ENCODE results near the gene SECTM1.
"Not testable (repeated sequence)": the region's sequence is repeated elsewhere in the genome, so short reads cannot be mapped to it uniquely, and the experiment has no call there.

Gene SECTM1

DNA sequence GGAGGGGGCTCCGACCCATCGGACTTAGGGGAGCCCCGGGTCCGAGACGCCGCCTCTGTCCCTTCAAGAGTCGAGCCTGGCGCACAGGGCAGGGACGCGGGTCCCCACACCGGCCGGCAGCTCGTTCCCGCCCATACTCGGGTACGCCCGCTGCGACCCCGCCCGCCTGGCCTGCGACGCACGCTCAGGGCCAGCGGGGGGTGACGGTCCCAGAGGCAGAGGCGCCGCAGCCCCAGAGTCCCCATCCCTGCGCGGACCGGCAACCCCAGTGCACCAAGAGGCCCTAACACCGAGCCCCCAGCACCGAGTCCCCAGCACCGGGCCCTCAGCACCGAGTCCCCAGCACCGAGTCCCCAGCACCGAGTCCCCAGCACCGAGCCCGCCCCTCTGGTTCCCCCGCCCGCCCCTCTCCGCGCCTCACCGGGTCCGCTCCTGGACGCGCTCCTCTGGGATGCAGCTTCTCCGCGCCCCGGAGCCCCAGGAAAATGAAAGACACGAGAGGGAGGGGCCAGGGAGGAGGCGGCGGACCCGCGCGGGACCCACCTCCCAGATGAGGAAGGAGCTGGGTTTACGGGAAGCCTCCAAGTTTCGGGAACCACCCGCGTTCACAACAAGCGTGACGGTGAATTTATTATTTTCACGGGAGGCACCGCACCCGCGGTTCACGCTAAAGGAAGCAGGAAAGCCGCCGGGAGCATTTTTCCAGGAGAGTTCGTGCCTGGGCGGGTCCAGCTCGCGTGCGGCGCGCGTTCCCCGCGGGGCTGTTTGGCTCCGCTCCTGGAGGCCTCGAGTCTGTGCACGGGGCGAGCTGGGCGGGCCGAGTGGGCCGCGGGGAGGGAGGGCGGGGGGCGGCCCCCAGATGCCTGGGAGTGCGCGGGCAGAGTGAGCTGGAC, at the start of gene SECTM1:
Gene SECTM1, minus strand, starts transcription at position 488 of the 893 bp plus-strand sequence. CDS start 6,526 bp downstream, outside the sequence.
- DNase-seq (ENCODE audit: low read depth) = no peak

- no peak for DNase-seq (ENCODE audit: low read depth)
Observed at GRCh38 chr17:82382933-82383255, 49.3 kb upstream of the SECTM1 start.

- not testable (repeated sequence) for DNase-seq (ENCODE audit: low read depth)
Observed at GRCh38 chr17:82382220-82382932, 48.8 kb upstream of the SECTM1 start.

DNA sequence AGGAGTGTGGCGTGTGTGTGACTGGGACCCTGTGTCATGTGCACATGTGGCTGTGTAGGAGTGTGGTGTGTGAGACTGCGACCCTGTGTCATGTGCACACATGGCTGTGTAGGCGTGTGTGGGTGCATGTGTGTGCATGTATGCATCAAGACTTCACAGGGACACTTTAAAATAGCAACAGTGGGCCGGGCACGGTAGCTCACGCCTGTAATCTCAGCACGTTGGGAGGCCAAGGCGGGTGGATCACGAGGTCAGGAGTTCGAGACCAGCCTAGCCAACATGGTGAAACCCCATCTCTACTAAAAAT, 48.1 kb upstream of the SECTM1 start:
- not testable (repeated sequence) for DNase-seq (ENCODE audit: low read depth)

DNA sequence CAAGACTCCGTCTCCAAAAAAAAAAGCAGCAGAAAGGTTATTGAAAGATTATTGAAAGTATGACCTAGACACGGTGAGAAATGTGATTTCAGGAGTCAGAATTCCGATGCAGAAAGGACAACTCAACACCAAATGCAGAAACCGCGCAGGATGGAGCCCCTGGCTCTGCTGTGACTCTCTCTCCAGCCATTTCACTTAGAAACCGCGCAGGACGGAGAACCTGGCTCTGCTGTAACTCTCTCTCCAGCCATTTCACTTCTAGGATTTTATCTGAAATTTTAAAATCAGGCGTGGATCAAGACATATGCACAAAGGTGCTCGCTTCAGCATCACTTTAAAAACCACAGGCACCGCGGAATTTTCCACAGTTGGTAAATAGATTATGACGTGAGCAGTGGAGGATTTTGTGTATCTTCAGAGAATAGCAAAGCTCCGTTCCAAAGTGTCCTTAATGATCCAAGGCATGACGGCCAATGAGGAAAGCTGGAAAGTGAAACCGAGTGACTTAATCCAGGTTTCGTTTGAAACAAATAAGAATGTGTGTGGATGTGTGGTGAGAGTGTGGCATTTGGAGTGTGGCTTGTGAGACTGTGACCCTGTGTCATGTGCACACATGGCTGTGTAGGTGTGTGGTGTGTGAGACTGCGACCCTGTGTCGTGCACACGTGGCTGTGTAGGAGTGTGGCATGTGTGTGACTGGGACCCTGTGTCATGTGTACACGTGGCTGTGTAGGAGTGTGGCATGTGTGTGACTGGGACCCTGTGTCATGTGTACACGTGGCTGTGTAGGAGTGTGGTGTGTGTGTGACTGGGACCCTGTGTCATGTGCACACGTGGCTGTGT, 47.5 kb upstream of the SECTM1 start:
- DNase-seq (ENCODE audit: low read depth) = no peak

- DNase-seq (ENCODE audit: low read depth) = no peak
Observed at GRCh38 chr17:82378741-82379021, 45.1 kb upstream of the SECTM1 start.

DNA sequence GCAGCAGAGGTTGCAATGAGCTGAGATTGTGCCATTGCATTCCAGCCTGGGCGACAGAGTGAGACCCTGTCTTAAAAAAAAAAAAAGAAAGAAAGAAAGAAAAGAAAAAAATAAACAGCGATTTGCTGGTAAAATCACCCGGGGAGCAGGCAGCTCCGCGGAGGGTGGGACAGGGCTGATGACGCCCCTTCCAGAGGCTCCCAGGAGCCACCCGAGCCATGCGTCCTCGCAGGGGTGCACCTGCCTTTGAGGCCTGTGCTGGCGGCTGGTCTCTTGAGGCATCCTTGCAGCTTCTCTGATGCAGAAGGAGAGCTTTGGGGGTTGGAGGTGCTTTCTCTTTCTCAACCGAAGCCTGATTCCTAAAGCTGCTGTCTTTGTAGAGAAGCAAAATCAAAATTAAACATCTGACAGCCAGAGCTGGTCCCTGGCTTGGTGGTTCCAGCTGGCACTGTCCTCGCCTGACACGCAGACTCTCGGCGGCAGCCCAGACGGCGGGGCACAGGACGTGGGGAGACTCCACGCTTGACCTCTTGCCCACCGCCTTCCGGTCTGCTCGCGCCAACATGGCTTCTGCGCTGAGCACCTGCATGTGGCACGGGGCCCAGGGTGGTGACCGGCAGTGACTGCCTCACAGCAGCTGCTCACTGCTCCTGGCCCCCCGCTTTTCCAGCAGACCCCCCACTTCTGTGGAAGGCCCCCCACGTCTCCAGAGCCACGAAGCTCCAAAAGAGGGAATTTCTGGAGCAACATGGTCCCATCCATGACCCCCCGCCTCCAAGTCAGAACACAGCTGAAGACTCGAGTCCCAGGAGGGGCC, 44.6 kb upstream of the SECTM1 start:
- no peak for DNase-seq (ENCODE audit: low read depth)

DNA sequence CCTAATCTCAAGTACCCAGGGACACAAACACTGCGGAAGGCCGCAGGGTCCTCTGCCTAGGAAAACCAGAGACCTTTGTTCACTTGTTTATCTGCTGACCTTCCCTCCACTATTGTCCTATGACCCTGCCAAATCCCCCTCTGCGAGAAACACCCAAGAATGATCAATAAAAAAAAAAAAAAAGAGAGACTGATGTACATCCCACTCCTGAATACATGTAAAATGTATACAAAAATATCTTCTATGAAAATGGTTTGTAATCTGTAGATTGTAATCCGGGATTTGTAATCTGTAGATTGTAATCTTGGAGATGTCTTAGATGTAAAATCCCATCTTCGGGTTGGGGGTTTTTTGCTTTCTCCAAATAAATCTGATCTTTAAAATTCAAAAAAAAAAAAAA, 43.7 kb upstream of the SECTM1 start:
- DNase-seq (ENCODE audit: low read depth) = not testable (repeated sequence)

DNA sequence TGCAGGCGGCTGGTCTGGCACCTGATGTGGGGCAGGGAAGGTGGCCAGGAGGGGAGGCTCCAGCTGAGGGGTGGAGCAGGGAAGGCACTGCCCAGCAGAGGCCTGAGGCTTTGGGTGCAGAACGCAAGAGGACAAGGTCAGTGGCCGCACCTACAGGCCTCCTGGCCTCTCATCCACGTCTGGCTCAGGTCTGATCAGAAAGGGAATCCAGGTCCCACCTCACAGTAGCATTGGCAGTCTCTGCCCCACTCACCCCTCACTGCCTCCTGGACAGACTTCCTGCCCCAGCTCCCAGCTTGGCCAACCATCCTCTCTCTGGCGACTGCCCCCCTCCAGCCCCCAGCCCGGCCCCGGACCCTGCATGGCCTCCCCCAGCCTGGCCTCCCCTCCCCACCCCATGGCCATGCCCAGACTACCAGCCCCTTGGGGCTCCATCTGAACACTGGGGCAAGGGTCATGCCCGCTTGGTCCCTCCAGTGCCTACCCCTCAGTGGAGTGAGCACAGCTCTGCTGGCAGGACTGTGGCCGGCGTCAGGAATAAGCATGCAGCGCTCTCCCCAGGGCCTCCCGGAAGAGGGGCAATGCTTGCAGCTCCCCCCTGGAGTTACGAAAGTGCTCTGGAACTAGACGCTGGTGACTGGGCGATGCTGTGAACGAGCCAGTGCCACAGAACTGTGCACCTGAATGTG, 42.6 kb upstream of the SECTM1 start:
- no peak for DNase-seq (ENCODE audit: low read depth)

DNA sequence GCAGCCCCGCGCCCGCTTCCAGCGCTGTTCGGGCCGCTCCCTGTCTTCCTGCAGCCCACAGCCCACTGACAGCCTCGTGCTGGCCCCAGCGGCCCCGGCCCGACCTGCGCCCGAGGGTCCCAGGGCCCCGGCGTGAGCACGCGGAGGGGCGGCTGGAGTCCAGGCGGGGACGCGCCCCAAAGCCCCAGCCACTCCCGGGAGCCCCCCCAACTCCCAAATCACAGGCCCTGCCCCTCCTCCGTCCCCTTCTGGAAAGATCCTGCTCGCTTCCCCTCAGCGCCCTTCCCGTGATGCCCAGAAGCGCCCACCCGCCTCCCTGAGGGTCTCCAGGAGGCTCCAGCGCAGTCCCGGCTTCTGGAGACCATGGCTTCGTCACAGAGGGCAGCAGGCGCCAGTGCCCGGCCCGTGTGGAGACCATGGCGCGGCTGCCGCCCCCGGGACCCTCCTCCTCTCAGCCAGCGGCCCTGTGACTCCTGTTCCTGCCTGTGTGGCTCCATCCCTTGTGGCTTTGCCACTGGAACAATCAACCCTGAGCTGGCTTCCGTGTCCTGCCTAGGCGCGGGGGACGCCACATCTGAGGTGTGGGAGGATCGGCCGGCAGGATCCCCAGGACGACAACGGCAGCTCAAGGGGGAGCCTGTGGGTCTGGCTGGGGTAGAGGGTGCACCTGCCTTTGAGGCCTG, 41.9 kb upstream of the SECTM1 start:
- DNase-seq (ENCODE audit: low read depth) = no peak

GRCh38 chr17:82374626-82375331, 41.2 kb upstream of the SECTM1 start:
- no peak for DNase-seq (ENCODE audit: low read depth)

DNA sequence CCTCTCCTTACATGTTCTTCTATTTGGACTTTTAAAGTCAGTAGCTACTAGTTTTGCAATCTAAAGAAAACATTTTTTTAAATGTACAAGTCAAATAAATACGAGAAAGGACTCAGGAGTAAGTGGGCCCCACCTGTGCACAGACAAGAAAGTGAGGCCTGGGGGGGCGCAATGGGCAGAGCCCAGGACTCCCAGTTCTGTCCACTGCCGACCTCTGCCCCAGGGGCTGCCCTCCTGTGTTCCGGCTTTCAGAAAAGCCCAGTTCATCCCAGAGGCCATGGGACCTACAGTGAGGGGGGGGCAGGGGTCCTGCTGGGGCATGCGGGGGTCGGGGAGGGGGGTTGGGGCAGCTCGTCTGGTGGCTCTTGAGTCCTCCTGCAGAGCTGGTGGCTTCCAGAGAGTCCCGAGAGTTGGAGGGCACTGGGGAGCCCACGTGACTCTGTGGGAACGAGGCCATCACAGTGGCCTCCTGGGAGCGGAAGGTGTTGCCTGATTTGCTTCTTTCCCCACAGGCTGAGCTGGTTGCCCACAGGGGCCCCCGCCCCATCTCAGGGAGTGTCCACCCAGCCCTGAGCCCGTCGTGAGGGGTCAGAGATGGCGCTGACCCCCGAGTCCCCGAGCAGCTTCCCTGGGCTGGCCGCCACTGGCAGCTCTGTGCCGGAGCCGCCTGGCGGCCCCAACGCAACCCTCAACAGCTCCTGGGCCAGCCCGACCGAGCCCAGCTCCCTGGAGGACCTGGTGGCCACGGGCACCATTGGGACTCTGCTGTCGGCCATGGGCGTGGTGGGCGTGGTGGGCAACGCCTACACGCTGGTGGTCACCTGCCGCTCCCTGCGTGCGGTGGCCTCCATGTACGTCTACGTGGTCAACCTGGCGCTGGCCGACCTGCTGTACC, 40.4 kb upstream of the SECTM1 start:
- DNase-seq (ENCODE audit: low read depth) = no peak

- DNase-seq (ENCODE audit: low read depth) = not testable (repeated sequence)
Observed at GRCh38 chr17:82373072-82373452, 39.5 kb upstream of the SECTM1 start.

DNA sequence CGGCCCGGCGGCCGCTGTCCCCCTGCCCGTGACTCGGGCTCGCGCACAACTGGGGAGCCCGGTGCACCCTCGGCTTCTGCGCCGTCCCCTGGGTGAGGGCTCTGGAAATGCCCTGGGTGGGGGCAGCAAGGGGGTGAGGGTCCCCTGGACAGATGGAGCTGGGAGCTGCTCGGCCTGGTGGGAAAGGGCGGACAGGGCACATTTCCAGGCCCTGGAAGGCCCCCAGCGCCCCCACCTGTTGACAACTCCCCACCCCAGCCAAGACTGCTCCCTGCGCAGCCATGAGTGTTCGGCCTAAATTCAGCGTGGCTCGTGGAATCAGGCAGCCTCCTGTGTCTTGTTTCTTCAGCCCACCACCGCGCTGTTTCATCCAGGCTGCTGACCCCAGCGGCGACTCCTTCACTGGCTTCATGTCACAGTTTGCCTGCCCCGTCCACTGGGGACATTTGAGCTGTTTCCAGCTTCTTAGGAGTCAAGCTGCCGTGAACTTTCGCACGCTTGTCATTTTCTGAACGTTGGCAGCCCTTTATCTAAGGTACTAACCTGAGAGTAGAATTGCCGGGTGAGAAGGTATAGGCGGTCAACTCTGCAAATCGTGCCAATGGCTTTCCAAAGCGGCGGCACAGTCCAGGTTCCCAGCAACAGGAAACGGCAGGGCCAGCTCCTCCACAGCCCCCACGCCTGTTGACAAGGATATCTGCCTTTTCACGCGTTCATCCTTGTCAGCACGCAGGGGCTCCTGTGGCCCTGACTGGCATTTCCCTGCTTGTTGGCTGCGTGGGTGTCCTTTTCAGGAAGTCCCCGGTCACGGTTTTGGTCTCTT, 38.9 kb upstream of the SECTM1 start:
- no peak for DNase-seq (ENCODE audit: low read depth)

DNA sequence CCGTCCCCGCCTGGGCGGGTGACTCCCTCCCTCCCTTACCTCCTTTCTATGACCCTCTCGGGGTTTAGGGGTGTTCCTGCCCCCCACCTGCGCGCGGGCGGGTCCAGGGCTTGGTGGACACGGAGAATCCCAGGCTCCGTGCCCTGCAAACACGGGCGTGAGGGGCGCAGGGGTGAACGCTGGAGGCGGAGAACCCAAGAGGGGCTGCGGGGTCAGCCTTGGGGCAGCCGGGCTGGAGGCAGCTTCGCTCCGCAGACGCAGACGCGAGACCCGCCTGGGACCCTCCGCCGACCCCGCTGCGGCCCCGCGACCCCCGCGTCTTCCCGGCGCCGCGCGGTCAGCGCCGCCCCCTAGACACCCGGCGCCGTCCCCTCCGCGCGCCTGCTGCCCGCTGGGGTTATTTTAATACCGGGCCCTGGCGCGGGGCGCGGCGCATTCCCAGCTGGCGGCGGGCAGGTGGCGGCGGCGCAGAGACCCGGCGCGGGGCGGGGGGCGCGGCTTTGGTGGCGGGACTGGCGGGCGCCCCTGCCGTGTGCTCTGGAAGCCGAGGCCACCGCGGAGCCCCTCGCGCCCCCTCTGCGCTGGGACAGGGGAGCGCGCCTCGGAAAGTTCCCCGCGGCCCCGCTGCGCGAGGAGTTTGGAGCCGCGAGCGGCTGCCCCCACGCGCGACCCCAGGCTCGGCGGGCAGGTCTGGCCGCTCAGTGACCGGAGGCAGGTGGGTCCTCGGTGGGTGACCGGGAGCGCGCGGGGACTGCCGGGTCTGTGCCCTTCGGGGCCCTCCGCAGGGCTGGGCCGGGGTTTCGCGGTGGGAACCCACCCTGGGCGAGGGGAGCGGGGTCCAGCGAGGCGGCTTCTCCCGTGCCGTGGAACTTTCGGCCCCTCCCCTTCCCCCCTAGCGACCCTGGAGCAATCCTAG, 38.0 kb upstream of the SECTM1 start, which contains the start of gene UTS2R:
Gene UTS2R, plus strand, starts transcription at position 433 of the 916 bp plus-strand sequence. CDS start 2,560 bp downstream, outside the sequence.
- DNase-seq (ENCODE audit: low read depth) = no peak

DNA sequence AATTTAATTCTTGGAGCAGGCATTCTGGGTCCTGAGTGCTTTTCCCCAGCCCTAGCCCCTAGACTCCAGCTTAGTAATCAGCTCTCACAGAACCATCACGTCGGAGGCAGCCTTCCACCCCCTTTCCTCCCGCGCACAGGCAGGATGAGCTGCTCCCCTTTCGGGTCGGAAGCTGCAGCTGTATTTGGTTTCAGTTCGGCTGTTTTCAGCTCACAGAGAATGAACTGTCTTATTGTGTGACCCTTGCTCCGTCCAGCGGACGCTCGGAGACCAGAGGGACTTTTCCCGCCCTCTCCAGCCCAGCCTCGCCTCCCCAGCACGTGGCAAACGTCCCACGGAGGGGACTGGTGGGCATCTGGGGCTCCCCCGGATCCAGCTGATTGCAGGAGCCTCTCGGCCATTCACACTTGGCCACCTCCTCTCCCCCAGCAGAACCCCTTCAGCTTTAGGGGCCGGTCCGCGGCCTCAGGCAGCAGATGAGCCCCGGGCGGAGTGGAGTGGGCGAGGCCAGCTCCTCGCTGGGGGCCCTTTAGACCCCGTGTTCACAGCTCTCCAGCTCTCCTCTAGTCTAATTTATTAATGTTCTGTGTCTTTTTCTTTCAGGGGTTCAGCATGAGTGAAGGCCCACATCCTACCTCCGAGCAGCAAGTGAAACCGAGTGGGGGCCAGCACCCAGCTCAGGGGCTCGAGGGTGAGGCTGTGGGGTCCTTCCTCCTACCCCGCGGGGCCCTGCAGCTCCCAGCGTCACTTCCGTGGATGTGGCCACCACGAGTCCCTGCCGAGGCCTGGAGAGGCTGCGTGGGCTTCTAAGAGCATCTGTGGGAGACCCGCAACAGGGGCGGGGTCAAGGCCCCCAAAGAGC, 37.1 kb upstream of the SECTM1 start:
- DNase-seq (ENCODE audit: low read depth) = no peak

Measured in activated T-cell treated with anti-CD3 and anti-CD28 coated beads for 48 hours (primary cell).